Measurements from ENCODE around the gene NPC1.
A peak's percentile ranks its signal among the peaks of the same experiment; 100 is the strongest.

The NPC1 gene

GRCh38 chr18:23592911-23593310, 6.6 kb upstream of the NPC1 start:
- Mint-ChIP-seq H3K4me1 (ENCODE audit: low read depth) (peaks cover 43% of the 10 kb centered on the region), H3K9me3 (no peaks in the 10 kb centered on the region), H3K27me3 (peaks cover 9% of the 10 kb centered on the region), H3K4me3 (no peak overlapping the region), H3K27ac (peak overlapping the region; percentile 65), H3K36me3 (ENCODE audit: low read depth) (no peaks in the 10 kb centered on the region)
- intact Hi-C loops (cut with micrococcal nuclease), result no loop called here

DNA sequence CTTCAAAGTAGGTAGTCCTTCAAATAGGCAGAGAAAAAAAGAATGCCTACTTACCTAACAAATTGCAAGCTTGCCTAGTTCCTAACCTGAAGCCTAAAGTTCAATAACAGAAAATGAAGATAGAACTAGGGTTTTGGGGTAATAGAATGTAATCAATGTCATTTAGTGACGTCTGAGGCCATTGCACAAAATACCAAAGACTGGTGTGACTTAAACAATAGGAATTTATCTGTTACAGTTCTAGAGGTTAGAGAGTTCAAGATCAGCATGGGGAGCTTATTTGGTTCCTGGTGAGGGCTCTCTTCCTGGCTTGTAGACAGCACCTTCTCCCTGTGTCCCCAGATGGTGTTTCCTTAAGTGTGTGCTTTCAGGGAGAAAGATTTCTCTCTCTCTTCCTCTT, 4.7 kb upstream of the NPC1 start:
- intact Hi-C loops (cut with micrococcal nuclease), result no loop called here
- H3K36me3 Mint-ChIP-seq (ENCODE audit: low read depth), result peaks cover 8% of the 10 kb centered on the region
- no peak overlapping the region for H3K4me3 Mint-ChIP-seq
- no peaks in the 10 kb centered on the region for H3K9me3 Mint-ChIP-seq
- peaks cover 11% of the 10 kb centered on the region for H3K27me3 Mint-ChIP-seq
- no peak overlapping the region for H3K27ac Mint-ChIP-seq
- peaks cover 34% of the 10 kb centered on the region for H3K4me1 Mint-ChIP-seq (ENCODE audit: low read depth)

GRCh38 chr18:23588836-23589560, 2.7 kb upstream of the NPC1 start:
- H3K27ac Mint-ChIP-seq, result no peak overlapping the region
- intact Hi-C loops (cut with micrococcal nuclease), result no loop called here
- no peak overlapping the region for H3K4me3 Mint-ChIP-seq
- H3K27me3 Mint-ChIP-seq, result peaks cover 11% of the 10 kb centered on the region
- H3K4me1 Mint-ChIP-seq (ENCODE audit: low read depth), result peaks cover 41% of the 10 kb centered on the region
- H3K36me3 Mint-ChIP-seq (ENCODE audit: low read depth), result peaks cover 11% of the 10 kb centered on the region
- H3K9me3 Mint-ChIP-seq, result no peaks in the 10 kb centered on the region

GRCh38 chr18:23587220-23587642, 925 bp upstream of the NPC1 start:
- intact Hi-C loops (cut with micrococcal nuclease), result loop anchor here (1.0 to 2.0 kb wide), 3 partner anchors 71 to 134 kb away; partner anchors contain the start of genes RIOK3 and RMC1
- H3K9me3 Mint-ChIP-seq, result no peaks in the 10 kb centered on the region
- H3K27ac Mint-ChIP-seq, result peak overlapping the region; percentile 96
- peaks cover 11% of the 10 kb centered on the region for H3K27me3 Mint-ChIP-seq
- peaks cover 43% of the 10 kb centered on the region for H3K4me1 Mint-ChIP-seq (ENCODE audit: low read depth)
- peak overlapping the region; percentile 21 for H3K4me3 Mint-ChIP-seq
- peaks cover 22% of the 10 kb centered on the region for H3K36me3 Mint-ChIP-seq (ENCODE audit: low read depth)

DNA sequence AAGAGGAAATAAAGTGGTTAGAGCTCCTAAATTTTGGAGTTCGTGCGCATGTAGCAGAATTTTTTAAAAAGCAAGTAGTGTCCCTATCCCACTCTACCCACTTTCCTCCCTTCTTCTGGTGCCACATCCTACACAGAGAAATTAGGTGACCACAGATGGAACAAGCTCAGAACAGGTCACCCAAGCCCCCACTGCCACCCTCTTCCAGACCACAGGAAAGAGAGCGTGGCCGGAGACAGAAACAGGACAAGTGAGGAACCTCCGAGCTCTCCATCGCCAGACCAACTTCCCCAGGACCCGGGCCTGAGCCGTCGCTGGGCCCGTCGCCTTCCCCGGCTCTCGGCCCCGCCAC, 433 bp downstream of the NPC1 start:
- Mint-ChIP-seq H3K9me3 (no peaks in the 10 kb centered on the region), H3K27ac (peak overlapping the region; percentile 96), H3K27me3 (peaks cover 11% of the 10 kb centered on the region), H3K4me3 (peak overlapping the region; percentile 89), H3K4me1 (ENCODE audit: low read depth) (peaks cover 54% of the 10 kb centered on the region), H3K36me3 (ENCODE audit: low read depth) (peaks cover 34% of the 10 kb centered on the region)
- intact Hi-C loops (cut with micrococcal nuclease), result loop anchor here (2.0 kb wide), 2 partner anchors 83 to 133 kb away; partner anchors contain the start of genes RIOK3 and RMC1

- H3K36me3 Mint-ChIP-seq (ENCODE audit: low read depth), result peaks cover 40% of the 10 kb centered on the region
- H3K4me3 Mint-ChIP-seq, result peak overlapping the region; percentile 89
- H3K9me3 Mint-ChIP-seq, result no peaks in the 10 kb centered on the region
- intact Hi-C loops (cut with micrococcal nuclease), result no loop called here
- H3K4me1 Mint-ChIP-seq (ENCODE audit: low read depth), result peaks cover 60% of the 10 kb centered on the region
- H3K27me3 Mint-ChIP-seq, result peaks cover 14% of the 10 kb centered on the region
- H3K27ac Mint-ChIP-seq, result peak overlapping the region; percentile 96
These were observed 1.1 kb downstream of the NPC1 start for GRCh38 chr18:23585007-23585871.

DNA sequence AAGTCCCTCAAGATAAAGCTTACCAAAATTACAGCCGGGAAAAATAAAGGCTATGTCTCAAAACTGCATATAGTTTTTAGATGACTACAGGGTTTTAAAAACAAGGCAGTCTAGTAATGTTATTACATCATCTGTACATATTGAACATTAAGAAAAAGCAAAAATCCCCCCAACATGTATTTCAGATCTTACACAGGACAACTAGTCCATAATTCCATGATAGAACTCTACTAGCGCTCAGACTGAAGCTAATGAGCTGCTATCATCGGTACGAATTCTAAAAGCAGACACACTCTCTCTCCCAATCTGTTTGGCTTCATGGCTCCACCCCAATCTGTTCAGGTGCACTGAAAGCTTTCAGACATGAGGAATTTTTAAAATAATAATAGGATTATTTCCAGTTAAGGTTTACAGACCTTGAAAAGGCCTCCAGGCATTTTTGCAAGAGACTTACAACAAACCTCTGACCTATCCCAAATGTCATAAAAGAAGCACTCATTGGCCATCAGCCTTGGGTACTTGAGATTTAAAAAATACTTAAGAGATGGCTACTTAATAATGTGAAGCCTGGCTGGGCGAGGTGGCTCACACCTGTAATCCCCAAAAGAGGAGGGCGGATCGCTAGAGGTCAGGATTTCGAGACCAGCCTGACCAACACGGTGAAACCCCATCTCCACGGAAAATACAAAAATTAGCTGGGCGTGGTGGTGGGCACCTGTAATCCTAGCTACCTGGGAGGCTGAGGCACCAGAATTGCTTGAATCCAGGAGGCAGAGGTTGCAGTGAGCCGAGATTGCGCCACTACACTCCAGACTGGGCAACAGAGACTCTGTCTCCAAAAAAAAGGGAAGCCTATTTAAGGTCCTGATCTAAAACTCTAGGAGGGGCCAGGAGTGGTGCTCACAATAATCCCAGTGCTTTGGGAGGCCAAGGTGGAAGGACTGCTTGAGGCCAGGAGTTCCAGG, 2.0 kb downstream of the NPC1 start:
- Mint-ChIP-seq H3K36me3 (ENCODE audit: low read depth) (peaks cover 42% of the 10 kb centered on the region), H3K27me3 (peaks cover 13% of the 10 kb centered on the region), H3K4me1 (ENCODE audit: low read depth) (peaks cover 69% of the 10 kb centered on the region), H3K9me3 (no peaks in the 10 kb centered on the region), H3K27ac (no peak overlapping the region), H3K4me3 (peak overlapping the region; percentile 44)
- intact Hi-C loops (cut with micrococcal nuclease), result no loop called here

- Mint-ChIP-seq H3K27ac (no peak overlapping the region), H3K27me3 (peaks cover 5% of the 10 kb centered on the region), H3K9me3 (no peaks in the 10 kb centered on the region), H3K4me3 (no peak overlapping the region), H3K4me1 (ENCODE audit: low read depth) (peaks cover 80% of the 10 kb centered on the region), H3K36me3 (ENCODE audit: low read depth) (peaks cover 51% of the 10 kb centered on the region)
- intact Hi-C loops (cut with micrococcal nuclease), result no loop called here
These were observed 3.0 kb downstream of the NPC1 start for GRCh38 chr18:23583071-23583865.

DNA sequence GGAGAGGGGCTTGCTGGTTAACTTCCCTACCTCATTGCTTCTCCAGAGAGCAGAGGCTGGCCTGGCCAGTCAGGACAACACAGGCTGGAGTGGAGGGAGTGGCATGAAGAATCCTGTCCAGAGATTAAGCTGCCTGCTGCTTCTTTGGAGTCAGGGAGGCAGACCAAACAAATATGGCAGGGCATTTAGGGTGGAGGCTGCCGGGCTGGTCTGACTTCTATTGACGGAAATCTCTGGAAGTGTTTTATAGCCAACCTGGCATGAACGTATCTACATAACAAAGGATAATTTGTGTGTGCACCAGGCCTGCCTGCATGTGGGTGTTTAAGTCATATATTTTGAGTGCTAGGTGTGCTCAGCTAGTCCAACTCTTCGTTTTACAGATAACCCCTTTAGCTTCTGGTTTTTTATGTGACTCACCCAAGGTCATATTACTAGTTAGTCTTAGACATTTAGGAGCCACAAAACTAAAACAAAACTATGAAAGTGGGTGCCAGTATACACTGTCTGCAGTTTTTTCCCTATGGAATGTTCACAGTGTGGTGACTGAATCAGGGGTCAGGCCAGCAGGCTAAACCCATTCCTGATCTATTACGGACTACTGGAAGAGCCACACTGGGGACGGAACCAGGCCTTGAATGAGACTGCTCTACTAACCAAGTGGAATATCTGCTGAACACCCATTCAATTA, 5.5 kb downstream of the NPC1 start:
- Mint-ChIP-seq H3K36me3 (ENCODE audit: low read depth) (peaks cover 60% of the 10 kb centered on the region), H3K4me1 (ENCODE audit: low read depth) (peaks cover 81% of the 10 kb centered on the region), H3K27me3 (peaks cover 3% of the 10 kb centered on the region), H3K4me3 (no peak overlapping the region), H3K27ac (no peak overlapping the region), H3K9me3 (no peaks in the 10 kb centered on the region)
- intact Hi-C loops (cut with micrococcal nuclease), result no loop called here

GRCh38 chr18:23578891-23579653, 7.2 kb downstream of the NPC1 start:
- Mint-ChIP-seq H3K9me3 (no peaks in the 10 kb centered on the region), H3K27me3 (peaks cover 3% of the 10 kb centered on the region), H3K36me3 (ENCODE audit: low read depth) (peaks cover 66% of the 10 kb centered on the region), H3K4me3 (peak overlapping the region; percentile 56), H3K4me1 (ENCODE audit: low read depth) (peaks cover 77% of the 10 kb centered on the region), H3K27ac (peak overlapping the region; percentile 67)
- intact Hi-C loops (cut with micrococcal nuclease), result loop anchor here (5.0 kb wide), 1 partner anchor 37 kb away; no protein-coding TSS in a partner anchor

GRCh38 chr18:23578067-23578701, 8.1 kb downstream of the NPC1 start:
- intact Hi-C loops (cut with micrococcal nuclease), result loop anchor here (5.0 kb wide), 1 partner anchor 36 kb away; no protein-coding TSS in a partner anchor
- Mint-ChIP-seq H3K4me1 (ENCODE audit: low read depth) (peaks cover 77% of the 10 kb centered on the region), H3K36me3 (ENCODE audit: low read depth) (peaks cover 64% of the 10 kb centered on the region), H3K4me3 (peak overlapping the region; percentile 56), H3K27me3 (peaks cover 3% of the 10 kb centered on the region), H3K9me3 (no peaks in the 10 kb centered on the region), H3K27ac (peak overlapping the region; percentile 67)

Measured in dendritic cell treated with granulocyte-macrophage colony-stimulating factor and Interleukin-4, amounts not matched to agents 40 ng/mL and 50 ng/mL, for 4 days (primary cell).